Loucy (cell line): ENCODE measurements around the gene CACYBP.
A peak's percentile ranks its signal among the peaks of the same experiment; 100 is the strongest.

Experiments used
- H2AFZ ChIP-seq: fragments of 200-600 bp; sonication (generic); 2 replicates; pipeline ENCODE4 v1.6.0; 2016; ENCODE audit warnings: antibody characterized with exemption, mild to moderate bottlenecking, low read length, moderate library complexity
- H3F3A ChIP-seq: fragments of 200-600 bp; 2 replicates; pipeline ENCODE4 v1.6.0; 2016; ENCODE audit warnings: antibody characterized with exemption, low read depth, mild to moderate bottlenecking
- H3K27me3 ChIP-seq: fragments of 200-600 bp; sonication (generic); 2 replicates; pipeline ENCODE4 v1.6.1; 2014; ENCODE audit warnings: low read length, mild to moderate bottlenecking; ENCODE audit not compliant: insufficient read depth, poor library complexity, severe bottlenecking
- H3K36me3 ChIP-seq: fragments of 200-600 bp; sonication (generic); 2 replicates; pipeline ENCODE4 v1.6.1; 2016; ENCODE audit warnings: low read length; ENCODE audit not compliant: insufficient read depth
- H3K4me1 ChIP-seq: fragments of 200-600 bp; sonication (generic); 2 replicates; pipeline ENCODE4 v1.5.1; 2014; ENCODE audit warnings: low read length, mild to moderate bottlenecking; ENCODE audit not compliant: insufficient read depth, poor library complexity, severe bottlenecking
- H3K4me2 ChIP-seq: fragments of 200-600 bp; sonication (generic); 2 replicates; pipeline ENCODE4 v1.6.0; 2014; ENCODE audit warnings: antibody characterized with exemption, low read length, low read depth, mild to moderate bottlenecking; ENCODE audit not compliant: poor library complexity, severe bottlenecking
- H3K4me3 ChIP-seq: fragments of 200-600 bp; sonication (generic); 2 replicates; pipeline ENCODE4 v1.5.1; 2014; ENCODE audit warnings: low read length, mild to moderate bottlenecking, mixed read lengths; ENCODE audit not compliant: poor library complexity, severe bottlenecking
- H3K79me2 ChIP-seq: fragments of 200-600 bp; sonication (generic); 2 replicates; pipeline ENCODE4 v1.6.1; 2014; ENCODE audit warnings: low read length; ENCODE audit not compliant: insufficient read depth
- H3K9ac ChIP-seq: fragments of 200-600 bp; sonication (generic); 2 replicates; pipeline ENCODE4 v1.6.0; 2014; ENCODE audit warnings: mild to moderate bottlenecking, low read depth, low read length, moderate library complexity; ENCODE audit not compliant: poor library complexity, severe bottlenecking
- H3K9me2 ChIP-seq: fragments of 200-600 bp; sonication (generic); replicated peaks from 2 replicates; pipeline ENCODE4 v1.6.1; 2016; ENCODE audit warnings: low read depth, low read length, mixed read lengths
- H3K9me3 ChIP-seq: fragments of 200-600 bp; sonication (generic); 2 replicates; pipeline ENCODE4 v1.6.1; 2014; ENCODE audit warnings: mild to moderate bottlenecking, antibody characterized with exemption, low read length, low read depth; ENCODE audit not compliant: insufficient read depth
- H4K20me1 ChIP-seq: fragments of 200-600 bp; sonication (generic); 2 replicates; pipeline ENCODE4 v1.6.0; 2014; ENCODE audit warnings: antibody characterized with exemption, low read length, mild to moderate bottlenecking; ENCODE audit not compliant: insufficient read depth, poor library complexity, severe bottlenecking
- EZH2phosphoT487 ChIP-seq: fragments of 200-600 bp; IDR thresholded peaks from 2 replicates; pipeline ENCODE4 v1.6.1; 2018; ENCODE audit warnings: antibody characterized with exemption, mild to moderate bottlenecking, moderate library complexity, borderline replicate concordance
- TF ChIP-seq, protein P1 (sequence below): fragments of 200-600 bp; sonication (generic); conservative IDR thresholded peaks from 2 replicates; pipeline ENCODE4 v1.5.1; 2014; ENCODE audit warnings: mild to moderate bottlenecking, antibody characterized with exemption, low read length

The CACYBP gene

DNA sequence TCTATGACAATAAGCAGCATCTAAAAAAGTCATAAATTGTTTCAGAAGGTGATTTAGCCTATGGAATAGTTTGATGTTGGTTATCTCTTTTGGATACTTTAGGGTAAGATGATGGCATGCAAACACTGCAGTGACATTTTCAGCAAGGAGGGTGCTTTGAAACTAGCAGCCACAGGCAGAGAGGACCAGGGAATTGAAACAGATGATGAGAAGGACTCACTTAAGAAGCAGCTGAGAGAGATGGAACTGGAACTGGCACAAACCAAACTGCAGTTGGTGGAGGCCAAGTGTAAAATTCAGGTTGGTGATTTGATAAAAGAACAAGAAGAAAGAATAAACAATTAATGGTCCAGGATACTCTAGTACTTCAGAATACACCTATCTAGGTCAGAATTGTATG, 11.2 kb upstream of the CACYBP start:
- Histone ChIP-seq H3K27me3 (no peaks in the 10 kb centered on the region), H4K20me1 (no peaks in the 10 kb centered on the region), H2AFZ (no peak overlapping the region), H3K9me3 (no peaks in the 10 kb centered on the region), H3K9me2 (no peaks in the 10 kb centered on the region), H3K4me3 (no peak overlapping the region), H3K36me3 (no peaks in the 10 kb centered on the region), H3K4me1 (peaks cover 11% of the 10 kb centered on the region), H3F3A (no peaks in the 10 kb centered on the region), H3K9ac (no peak overlapping the region), H3K79me2 (no peaks in the 10 kb centered on the region), H3K4me2 (no peak overlapping the region)
- no peak for TF ChIP-seq EZH2phosphoT487
- TF ChIP-seq, protein P1, sequence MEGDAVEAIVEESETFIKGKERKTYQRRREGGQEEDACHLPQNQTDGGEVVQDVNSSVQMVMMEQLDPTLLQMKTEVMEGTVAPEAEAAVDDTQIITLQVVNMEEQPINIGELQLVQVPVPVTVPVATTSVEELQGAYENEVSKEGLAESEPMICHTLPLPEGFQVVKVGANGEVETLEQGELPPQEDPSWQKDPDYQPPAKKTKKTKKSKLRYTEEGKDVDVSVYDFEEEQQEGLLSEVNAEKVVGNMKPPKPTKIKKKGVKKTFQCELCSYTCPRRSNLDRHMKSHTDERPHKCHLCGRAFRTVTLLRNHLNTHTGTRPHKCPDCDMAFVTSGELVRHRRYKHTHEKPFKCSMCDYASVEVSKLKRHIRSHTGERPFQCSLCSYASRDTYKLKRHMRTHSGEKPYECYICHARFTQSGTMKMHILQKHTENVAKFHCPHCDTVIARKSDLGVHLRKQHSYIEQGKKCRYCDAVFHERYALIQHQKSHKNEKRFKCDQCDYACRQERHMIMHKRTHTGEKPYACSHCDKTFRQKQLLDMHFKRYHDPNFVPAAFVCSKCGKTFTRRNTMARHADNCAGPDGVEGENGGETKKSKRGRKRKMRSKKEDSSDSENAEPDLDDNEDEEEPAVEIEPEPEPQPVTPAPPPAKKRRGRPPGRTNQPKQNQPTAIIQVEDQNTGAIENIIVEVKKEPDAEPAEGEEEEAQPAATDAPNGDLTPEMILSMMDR = no peak

DNA sequence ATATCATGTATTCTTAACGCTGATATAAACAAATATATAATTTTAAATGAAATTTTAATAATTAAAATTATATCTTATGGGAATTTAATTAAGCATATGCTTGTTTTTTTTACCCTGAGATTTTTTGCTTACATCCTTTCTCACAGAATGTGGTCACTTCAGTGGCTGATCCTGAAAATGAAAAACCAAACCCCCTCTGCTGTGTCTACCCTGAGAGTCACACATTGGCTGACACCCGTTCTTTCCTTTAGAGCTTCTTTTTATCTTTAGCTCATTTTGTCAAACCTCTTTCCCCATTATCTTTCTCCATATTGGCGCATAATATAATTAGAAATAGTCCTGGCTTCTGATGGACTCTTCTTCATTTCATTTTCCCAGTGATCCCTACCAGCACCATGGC, 10.8 kb upstream of the CACYBP start:
- Histone ChIP-seq H3K27me3 (no peaks in the 10 kb centered on the region), H3K36me3 (no peaks in the 10 kb centered on the region), H3K4me3 (no peak overlapping the region), H3K79me2 (no peaks in the 10 kb centered on the region), H4K20me1 (no peaks in the 10 kb centered on the region), H3K9me2 (no peaks in the 10 kb centered on the region), H2AFZ (no peak overlapping the region), H3K4me2 (no peak overlapping the region), H3K9me3 (no peaks in the 10 kb centered on the region), H3F3A (no peaks in the 10 kb centered on the region), H3K9ac (no peak overlapping the region), H3K4me1 (peaks cover 11% of the 10 kb centered on the region)
- TF ChIP-seq EZH2phosphoT487 = no peak
- TF ChIP-seq, protein P1 = no peak

DNA sequence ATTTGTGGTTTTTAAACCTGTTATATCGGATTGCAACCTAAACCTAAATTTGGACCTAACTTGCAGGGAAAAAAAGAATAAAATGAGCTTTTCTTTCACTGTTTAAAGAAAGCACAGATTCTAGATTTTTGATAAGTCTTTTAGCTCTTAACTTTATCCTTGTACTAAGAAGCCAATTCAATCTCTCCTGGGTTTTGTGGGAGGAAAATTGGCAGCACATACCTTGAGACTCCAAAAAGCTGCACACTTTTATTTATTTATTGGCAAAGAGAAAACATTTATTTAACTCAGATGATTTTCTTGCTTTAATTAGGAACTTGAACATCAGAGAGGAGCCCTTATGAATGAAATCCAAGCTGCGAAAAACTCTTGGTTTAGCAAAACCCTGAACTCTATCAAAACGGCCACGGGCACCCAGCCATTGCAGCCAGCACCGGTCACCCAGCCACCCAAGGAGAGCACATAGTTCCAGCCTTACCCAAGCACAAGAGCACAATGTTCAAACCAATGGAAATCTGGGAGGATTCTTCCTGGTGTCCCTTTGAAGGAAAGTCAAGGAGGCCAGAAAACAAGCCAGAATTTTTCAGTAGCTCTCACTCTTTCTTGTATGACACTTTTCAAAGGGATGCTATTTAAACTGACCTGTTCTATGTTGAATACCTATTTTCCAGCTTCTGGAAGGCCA, 10.1 kb upstream of the CACYBP start:
- Histone ChIP-seq H3K4me2 (peak overlapping the region; percentile 93), H4K20me1 (no peaks in the 10 kb centered on the region), H3K79me2 (no peaks in the 10 kb centered on the region), H3K27me3 (no peaks in the 10 kb centered on the region), H3K9me3 (no peaks in the 10 kb centered on the region), H3F3A (no peaks in the 10 kb centered on the region), H3K36me3 (no peaks in the 10 kb centered on the region), H2AFZ (peak overlapping the region; percentile 90; the same call in 1 of the 2 replicates), H3K4me3 (peak overlapping the region; percentile 75), H3K9me2 (no peaks in the 10 kb centered on the region), H3K4me1 (peaks cover 11% of the 10 kb centered on the region), H3K9ac (peak overlapping the region; percentile 79)
- TF ChIP-seq, protein P1 = no peak
- TF ChIP-seq EZH2phosphoT487 = no peak
